ENCODE results near the gene METTL9. TPM values are rescaled to one million over a fixed set of nuclear protein-coding genes. Genes with fewer than 3 reads are reported as not detected.
"Not testable (repeated sequence)": the region's sequence is repeated elsewhere in the genome, so short reads cannot be mapped to it uniquely, and the experiment has no call there.

The METTL9 gene
- total RNA-seq, 1 donor from 2014 or later = 132 TPM

- Mint-ChIP-seq H3K36me3 (no peaks in the 10 kb centered on the region), H3K9me3 (no peaks in the 10 kb centered on the region), H3K4me3 (no peak overlapping the region), H3K27me3 (peaks cover 22% of the 10 kb centered on the region), H3K27ac (no peak overlapping the region), H3K4me1 (ENCODE audit: unreplicated experiment) (no peaks in the 10 kb centered on the region)
- no peak for DNase-seq (ENCODE audit: extremely low spot score, unreplicated experiment)
- no peak for TF ChIP-seq CTCF (conservative IDR thresholded peaks at IDR 0.05)
These were observed 38.9 kb upstream of the METTL9 start for GRCh38 chr16:21560462-21560861.

- Mint-ChIP-seq H3K9me3 (no peaks in the 10 kb centered on the region), H3K27me3 (peaks cover 3% of the 10 kb centered on the region), H3K36me3 (no peaks in the 10 kb centered on the region), H3K4me1 (ENCODE audit: unreplicated experiment) (peaks cover 4% of the 10 kb centered on the region), H3K27ac (no peak overlapping the region), H3K4me3 (no peak overlapping the region)
- DNase-seq (ENCODE audit: extremely low spot score, unreplicated experiment) = no peak
- no peak for TF ChIP-seq CTCF (conservative IDR thresholded peaks at IDR 0.05)
These were observed 35.7 kb upstream of the METTL9 start for GRCh38 chr16:21563676-21564075.

- not testable (repeated sequence) for DNase-seq (ENCODE audit: extremely low spot score, unreplicated experiment)
These were observed 35.0 kb upstream of the METTL9 start for GRCh38 chr16:21564367-21564766.

GRCh38 chr16:21565507-21565860 is 33.9 kb upstream of the METTL9 start:
- no peak for DNase-seq (ENCODE audit: extremely low spot score, unreplicated experiment)
- Mint-ChIP-seq H3K4me1 (ENCODE audit: unreplicated experiment) (peaks cover 8% of the 10 kb centered on the region), H3K9me3 (no peaks in the 10 kb centered on the region), H3K27ac (no peak overlapping the region), H3K27me3 (peaks cover 3% of the 10 kb centered on the region), H3K4me3 (no peak overlapping the region), H3K36me3 (no peaks in the 10 kb centered on the region)
- TF ChIP-seq CTCF (conservative IDR thresholded peaks at IDR 0.05) = no peak

More at GRCh38 chr16:21564367-21564766, 35.0 kb upstream of the METTL9 start:
- not testable (repeated sequence) for H3K36me3 Mint-ChIP-seq; H3K9me3 Mint-ChIP-seq; H3K4me1 Mint-ChIP-seq (ENCODE audit: unreplicated experiment); H3K27me3 Mint-ChIP-seq; H3K27ac Mint-ChIP-seq; H3K4me3 Mint-ChIP-seq

GRCh38 chr16:21565861-21566669 is 33.3 kb upstream of the METTL9 start:
- peak; percentile 39 for DNase-seq (ENCODE audit: extremely low spot score, unreplicated experiment)
- Mint-ChIP-seq H3K27me3 (peaks cover 3% of the 10 kb centered on the region), H3K4me1 (ENCODE audit: unreplicated experiment) (peaks cover 8% of the 10 kb centered on the region), H3K9me3 (no peaks in the 10 kb centered on the region), H3K36me3 (no peaks in the 10 kb centered on the region), H3K4me3 (no peak overlapping the region), H3K27ac (no peak overlapping the region)
- no peak for TF ChIP-seq CTCF (conservative IDR thresholded peaks at IDR 0.05)

- peak; percentile 47 for DNase-seq (ENCODE audit: extremely low spot score, unreplicated experiment)
- no peak for TF ChIP-seq CTCF (conservative IDR thresholded peaks at IDR 0.05)
- Mint-ChIP-seq H3K4me3 (no peak overlapping the region), H3K4me1 (ENCODE audit: unreplicated experiment) (peaks cover 8% of the 10 kb centered on the region), H3K36me3 (no peaks in the 10 kb centered on the region), H3K27me3 (peaks cover 3% of the 10 kb centered on the region), H3K27ac (no peak overlapping the region), H3K9me3 (no peaks in the 10 kb centered on the region)
These were observed 32.4 kb upstream of the METTL9 start for GRCh38 chr16:21566891-21567414.

- not testable (repeated sequence) for H3K27me3 Mint-ChIP-seq; H3K36me3 Mint-ChIP-seq; H3K4me3 Mint-ChIP-seq; H3K4me1 Mint-ChIP-seq (ENCODE audit: unreplicated experiment); H3K9me3 Mint-ChIP-seq; H3K27ac Mint-ChIP-seq
- DNase-seq (ENCODE audit: extremely low spot score, unreplicated experiment) = peak; percentile 67
These were observed 31.9 kb upstream of the METTL9 start for GRCh38 chr16:21567496-21567895.

Measured in type B pancreatic cell (in vitro differentiated cells).